SK-N-DZ (cell line): Measurements from ENCODE around the gene RITA1.

Experiments used
- DNase-seq: peaks from one replicate; pipeline ENCODE4 v3.0.0-alpha.2; 2015; ENCODE audit warnings: low spot score

Gene RITA1

DNA sequence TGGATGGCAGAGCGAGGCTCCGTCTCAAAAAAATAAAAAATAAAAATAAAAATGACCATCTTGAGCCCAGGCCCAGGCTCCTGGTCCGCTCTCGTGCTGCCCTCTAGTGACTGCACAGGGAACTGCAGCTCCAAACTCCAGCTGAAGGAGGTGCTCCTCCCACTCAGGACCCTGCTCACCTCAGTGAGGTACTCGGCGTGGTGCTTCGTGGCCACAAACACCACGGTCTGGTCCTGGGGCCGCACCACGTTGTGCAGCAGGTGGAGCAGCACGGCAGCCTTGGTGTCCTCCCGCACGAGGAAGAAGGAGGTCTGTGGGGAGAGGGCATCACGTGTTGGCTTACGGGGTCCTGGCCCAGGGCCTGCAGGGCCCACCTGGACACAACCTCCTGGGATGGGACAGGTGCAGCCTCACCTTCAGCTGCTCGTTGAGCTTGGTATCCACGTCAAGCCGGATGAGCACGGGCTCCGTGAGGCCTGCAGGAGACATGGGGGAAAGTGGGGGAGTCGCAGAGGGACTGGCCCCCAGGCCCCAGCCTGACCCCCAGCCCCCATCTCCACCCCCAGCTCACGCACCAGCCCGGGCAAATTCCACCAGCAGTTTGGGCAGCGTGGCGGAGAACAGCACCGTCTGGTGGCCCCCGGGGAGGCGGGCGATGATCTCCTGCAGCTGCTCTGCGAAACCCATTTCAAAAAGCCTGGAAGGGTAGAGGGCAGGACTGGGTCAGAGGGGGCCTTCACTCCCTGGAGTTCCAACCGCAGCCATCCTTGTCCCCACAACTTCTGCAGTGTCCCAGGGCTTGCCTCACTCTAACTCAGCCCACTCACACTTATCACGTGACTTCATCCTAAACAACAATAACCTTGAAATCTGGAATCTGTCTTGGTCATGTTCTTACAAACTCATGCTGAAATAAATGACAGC, 10.8 kb upstream of the RITA1 start:
- DNase-seq, result peak; percentile 56

- DNase-seq, result no peak
Observed at GRCh38 chr12:113179023-113179422, 6.5 kb upstream of the RITA1 start.

GRCh38 chr12:113180333-113180732, 5.2 kb upstream of the RITA1 start:
- no peak for DNase-seq

GRCh38 chr12:113181975-113182374, 3.5 kb upstream of the RITA1 start:
- DNase-seq, result no peak

- no peak for DNase-seq
Observed at GRCh38 chr12:113183030-113183589, 2.4 kb upstream of the RITA1 start.

DNA sequence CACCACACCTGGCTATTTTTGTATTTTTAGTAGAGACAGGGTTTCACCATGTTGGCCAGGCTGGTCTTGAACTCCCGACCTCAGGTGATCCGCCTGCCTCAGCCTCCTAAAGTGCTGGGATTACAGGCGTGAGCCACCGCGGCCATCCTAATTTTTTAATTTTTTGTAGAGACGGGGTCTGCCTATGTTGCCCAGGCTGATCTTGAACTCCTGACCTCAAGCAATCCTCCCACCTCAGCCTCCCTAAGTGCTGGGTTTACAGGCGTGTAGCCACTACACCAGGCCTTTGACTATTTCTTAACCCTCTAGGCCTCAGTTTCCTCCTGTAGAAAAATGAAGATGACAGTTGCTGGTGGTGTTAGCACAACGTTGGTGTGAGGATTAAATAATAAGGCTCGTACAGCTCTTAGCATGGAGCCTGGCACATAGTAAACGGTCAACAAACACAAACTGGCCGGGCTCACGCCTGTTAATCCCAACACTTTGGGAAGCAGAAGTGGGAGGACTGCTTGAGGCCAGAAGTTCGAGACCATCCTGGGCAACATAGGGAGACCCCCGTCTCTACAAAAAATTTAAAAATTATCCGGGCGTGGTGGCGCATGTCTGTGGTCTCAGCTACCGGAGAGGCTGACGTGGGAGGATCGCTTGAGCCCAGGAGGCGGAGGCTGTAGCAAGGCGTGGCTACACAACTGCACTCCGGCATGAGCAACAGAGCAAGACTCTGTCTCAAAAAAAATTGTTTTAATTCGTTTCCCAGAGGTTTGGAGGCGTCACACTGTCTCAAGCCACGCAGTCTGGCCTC, 1.2 kb upstream of the RITA1 start:
- DNase-seq, result no peak

GRCh38 chr12:113184900-113185179, 681 bp upstream of the RITA1 start:
- DNase-seq, result peak; percentile 86

DNA sequence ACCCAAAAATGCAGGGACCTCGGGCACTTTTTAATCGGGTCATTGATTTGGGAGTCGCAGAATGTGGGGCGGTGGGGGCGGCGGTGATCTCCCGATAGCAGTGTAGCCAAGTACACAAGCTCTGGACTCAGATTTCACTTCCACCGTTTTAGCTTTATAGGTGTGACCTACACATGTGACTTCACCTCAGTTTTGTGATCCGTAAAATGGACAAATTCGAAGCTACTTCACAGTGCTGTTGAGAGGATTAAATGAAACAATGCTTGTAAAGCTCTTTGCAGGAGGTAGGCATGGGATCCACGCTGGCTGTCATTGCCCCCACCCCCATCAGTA, 478 bp downstream of the RITA1 start:
- peak; percentile 23 for DNase-seq

- no peak for DNase-seq
Observed at GRCh38 chr12:113186666-113187325, 1.3 kb downstream of the RITA1 start.

DNA sequence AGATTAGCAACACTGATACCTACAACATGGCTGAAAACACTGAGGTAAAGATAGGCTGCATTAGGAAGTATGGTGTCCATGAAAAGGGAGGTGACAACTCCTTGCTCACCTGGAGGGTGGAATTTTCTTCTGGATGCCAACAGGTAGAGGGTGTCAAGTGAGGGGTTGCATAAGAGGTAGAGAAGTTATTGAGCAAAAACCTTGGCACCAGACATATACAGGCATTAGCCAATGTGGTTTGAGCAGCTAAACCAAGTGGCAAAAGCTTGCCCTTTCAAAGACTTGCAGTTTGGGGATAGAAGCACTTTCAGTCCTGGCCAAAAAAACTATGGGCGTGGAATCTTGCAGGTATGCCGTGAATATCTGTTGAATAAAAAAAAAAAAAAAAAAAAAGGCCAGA, 3.8 kb downstream of the RITA1 start:
- DNase-seq, result no peak

GRCh38 chr12:113190761-113191160, 5.2 kb downstream of the RITA1 start:
- DNase-seq, result peak; percentile 86

DNA sequence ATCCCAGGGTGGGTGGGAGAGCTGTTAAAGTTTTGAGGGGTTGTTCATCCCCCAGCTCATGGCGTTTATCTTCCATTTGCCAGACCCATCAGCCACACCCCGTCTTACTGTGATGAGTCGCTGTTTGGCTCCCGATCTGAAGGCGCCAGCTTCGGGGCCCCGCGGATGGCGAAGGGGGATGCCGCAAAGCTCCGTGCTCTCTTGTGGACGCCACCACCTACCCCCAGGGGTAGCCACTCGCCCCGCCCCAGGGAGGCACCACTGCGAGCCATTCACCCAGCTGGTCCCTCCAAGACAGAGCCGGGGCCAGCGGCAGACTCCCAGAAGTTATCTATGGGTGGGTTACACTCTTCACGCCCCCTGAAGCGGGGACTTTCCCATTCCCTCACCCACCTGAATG, 5.7 kb downstream of the RITA1 start:
- no peak for DNase-seq

GRCh38 chr12:113194971-113195391, 9.5 kb downstream of the RITA1 start:
- no peak for DNase-seq

DNA sequence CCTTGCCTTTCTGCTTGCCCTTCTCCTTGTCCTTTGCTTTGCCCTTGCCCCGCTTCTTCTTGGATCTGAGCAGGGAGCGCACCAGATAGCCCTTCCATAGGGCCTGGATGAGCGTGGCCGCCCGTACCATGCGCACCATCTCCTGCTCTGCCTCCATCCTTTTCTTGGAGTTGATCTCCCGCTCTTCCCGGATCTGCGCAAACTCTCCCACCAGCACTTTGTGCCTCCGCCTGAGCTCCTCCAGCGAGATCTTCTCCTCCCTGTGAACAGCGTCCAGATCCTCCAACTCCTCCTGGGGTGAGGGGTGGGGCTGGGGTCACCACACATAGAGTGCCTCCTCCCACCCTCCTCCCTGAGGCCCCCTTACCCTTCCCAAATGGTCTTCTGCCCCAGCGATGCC, 10.1 kb downstream of the RITA1 start:
- no peak for DNase-seq

- DNase-seq, result no peak
Observed at GRCh38 chr12:113196582-113196981, 11.1 kb downstream of the RITA1 start.

- peak; percentile 65 for DNase-seq
Observed at GRCh38 chr12:113196990-113197389, 11.5 kb downstream of the RITA1 start.

- DNase-seq, result no peak
Observed at GRCh38 chr12:113197518-113198077, 12.1 kb downstream of the RITA1 start.

GRCh38 chr12:113198296-113198695, 12.8 kb downstream of the RITA1 start:
- DNase-seq, result no peak

GRCh38 chr12:113200021-113200797, 14.7 kb downstream of the RITA1 start:
- no peak for DNase-seq

- DNase-seq, result no peak
Observed at GRCh38 chr12:113201187-113202177, 16.0 kb downstream of the RITA1 start.
